NCI-H2029 (cell line): ENCODE data around the gene BST2.

Experiments used
- DNase-seq: peaks from one replicate; lab custom pipeline; 2025; lab: John Stamatoyannopoulos, UW

The BST2 gene

GRCh38 chr19:17419621-17420474 is 14.4 kb upstream of the BST2 start, which contains the start of gene MVB12A:
Gene MVB12A (plus strand): TSS chr19:17420047. CDS start chr19:17420136, 89 bp downstream.
- DNase-seq: peak; percentile 98

DNA sequence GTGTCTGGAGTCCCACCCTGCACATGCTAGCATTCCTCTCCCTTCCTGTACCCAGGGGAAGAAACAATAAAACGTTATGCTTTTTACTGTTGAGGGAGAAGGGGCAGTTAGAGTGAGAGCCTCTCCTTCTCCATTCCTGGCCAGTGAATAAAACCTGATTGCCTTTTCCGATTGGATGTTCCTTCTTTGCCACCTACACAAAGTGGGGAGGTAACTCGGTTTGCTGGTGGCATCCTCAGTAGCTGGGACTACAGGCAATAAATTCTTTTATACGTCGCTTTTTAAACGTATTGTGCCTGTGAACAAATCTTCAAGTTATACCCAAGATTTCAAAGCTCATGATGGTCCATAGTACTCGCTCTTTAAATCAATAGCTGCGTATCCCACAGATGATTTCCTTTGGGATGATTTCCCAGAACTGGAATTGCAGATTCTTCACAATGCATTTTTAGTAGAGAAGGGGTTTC is 13.8 kb upstream of the BST2 start:
- DNase-seq: no peak

DNA sequence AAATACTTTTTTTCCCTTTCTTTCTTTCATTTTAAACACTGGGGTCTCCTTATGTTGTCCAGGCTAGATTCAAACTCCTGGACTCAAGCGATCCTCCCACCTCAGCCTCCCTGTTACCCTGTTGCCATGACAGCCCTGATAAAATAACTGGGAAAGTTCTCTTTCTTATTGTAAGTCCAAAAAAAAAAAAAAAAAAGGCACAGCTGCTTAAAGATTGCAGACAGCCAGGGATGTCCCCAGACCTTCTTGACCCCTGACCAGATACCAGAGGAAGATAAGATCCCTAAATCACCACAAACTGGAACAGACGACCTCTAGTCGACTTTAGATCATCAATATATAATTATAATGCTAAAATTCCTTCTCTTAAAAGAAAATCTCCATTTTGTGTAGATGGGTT is 13.3 kb upstream of the BST2 start:
- no peak for DNase-seq

- no peak for DNase-seq
These were observed 9.7 kb upstream of the BST2 start for GRCh38 chr19:17415121-17415520.

DNA sequence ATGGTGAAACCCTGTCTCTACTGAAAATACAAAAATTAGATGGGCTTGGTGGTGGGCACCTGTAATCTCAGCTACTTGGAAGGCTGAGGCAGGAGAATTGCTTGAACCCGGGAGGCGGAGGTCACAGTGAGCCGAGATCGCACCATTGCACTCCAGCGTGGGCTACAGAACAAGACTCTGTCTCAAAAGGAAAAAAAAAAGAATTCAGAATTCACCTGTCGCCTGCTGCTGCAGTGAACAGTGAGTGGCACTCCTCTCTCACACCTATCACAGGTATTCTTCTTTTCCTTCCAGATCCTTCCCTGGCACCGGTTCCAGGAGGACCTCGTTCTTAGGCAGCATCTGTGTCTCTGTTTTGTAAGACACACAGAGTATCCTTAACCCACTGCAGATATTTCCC is 8.7 kb upstream of the BST2 start:
- DNase-seq: no peak

GRCh38 chr19:17411801-17412200 is 6.4 kb upstream of the BST2 start:
- DNase-seq: no peak

GRCh38 chr19:17409990-17410389 is 4.6 kb upstream of the BST2 start:
- no peak for DNase-seq

GRCh38 chr19:17406887-17407196 is 1.4 kb upstream of the BST2 start:
- no peak for DNase-seq

GRCh38 chr19:17406046-17406886 is 836 bp upstream of the BST2 start:
- no peak for DNase-seq

DNA sequence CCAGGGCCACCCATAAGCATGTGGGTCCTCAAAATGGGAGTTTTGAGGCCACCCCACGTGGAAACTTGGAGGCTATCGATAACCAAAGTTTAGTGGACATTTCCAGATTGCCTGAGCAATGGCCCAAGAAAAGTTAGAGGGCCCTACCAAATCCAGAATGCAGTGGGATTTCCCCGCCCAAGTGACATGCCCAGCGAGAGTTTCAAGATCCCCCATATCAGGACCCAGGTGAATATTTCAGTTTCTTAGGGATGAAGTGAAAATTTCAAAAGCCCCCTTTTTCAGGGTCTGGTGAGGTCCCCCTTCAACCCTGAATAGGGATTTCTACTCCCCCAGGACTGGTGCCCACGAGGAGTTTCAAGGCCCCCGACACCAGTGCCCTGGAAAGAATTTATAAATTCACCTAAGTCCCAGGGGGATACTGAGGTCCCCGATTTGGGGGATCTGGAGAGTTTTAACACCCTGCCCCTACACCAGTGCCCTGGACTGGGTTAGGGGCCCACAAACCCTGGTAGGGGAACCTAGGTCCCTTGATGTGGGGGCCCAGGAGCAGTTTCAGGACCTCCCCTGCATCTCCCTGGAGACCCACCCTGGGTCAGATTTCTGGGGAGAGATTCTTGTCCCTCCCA is 695 bp downstream of the BST2 start:
- no peak for DNase-seq

DNA sequence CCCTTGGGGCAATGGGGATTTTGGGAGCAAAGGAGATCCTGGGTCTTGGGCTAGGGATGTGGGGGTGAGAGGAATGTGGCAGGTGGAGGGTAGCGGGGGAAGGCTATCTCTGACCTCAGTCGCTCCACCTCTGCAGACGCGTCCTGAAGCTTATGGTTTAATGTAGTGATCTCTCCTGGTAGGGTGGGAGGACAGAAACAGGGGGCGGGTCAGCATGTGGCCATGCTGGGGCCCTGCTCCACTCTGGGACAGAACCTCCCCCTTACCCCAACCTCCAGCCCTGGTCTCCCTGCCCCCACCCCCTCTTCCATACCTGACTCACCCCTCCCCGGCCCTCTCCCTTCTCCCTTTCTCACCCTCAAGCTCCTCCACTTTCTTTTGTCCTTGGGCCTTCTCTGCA is 1.4 kb downstream of the BST2 start:
- DNase-seq: no peak

- no peak for DNase-seq
These were observed 2.2 kb downstream of the BST2 start for GRCh38 chr19:17402982-17403855.

GRCh38 chr19:17401628-17402027 is 3.8 kb downstream of the BST2 start:
- DNase-seq: no peak

DNA sequence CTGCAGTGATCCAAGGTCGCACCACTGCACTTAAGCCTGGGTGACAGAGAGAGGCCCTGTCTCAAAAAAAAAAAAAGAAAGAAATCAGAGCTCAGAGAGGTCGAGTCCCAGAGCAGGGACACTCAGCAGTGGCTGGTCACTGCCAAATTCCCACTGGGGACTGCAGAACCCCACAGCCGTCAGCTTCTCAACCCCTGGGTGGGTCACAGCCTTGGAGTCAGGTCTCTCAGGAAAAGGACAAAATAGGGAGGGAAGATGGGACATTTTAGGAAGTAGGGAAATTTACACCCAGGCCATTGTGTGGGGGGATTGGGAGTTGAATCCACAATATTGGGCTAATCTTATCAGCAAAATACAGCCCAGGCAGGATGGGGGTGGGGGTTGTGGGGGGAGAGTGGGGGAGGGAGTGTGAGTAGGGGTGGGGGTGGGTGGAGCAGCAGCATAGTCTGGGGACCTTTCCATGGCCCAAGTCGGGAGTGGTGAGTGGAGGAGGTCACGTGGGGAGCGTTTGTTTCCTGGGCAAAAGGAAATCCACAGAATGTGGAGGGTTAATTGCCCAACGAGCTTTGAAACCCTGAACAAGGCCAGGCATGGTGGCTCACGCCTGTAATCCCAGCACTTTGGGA is 6.4 kb downstream of the BST2 start:
- DNase-seq: no peak

GRCh38 chr19:17394891-17395415 is 10.5 kb downstream of the BST2 start:
- peak; percentile 33 for DNase-seq

GRCh38 chr19:17393914-17394313 is 11.5 kb downstream of the BST2 start, which contains the start of gene CCDC194:
Gene CCDC194 (minus strand): TSS chr19:17394196. CDS start chr19:17394158, 38 bp downstream.
- no peak for DNase-seq

- DNase-seq: peak; percentile 7
These were observed 12.4 kb downstream of the BST2 start for GRCh38 chr19:17393002-17393401.

DNA sequence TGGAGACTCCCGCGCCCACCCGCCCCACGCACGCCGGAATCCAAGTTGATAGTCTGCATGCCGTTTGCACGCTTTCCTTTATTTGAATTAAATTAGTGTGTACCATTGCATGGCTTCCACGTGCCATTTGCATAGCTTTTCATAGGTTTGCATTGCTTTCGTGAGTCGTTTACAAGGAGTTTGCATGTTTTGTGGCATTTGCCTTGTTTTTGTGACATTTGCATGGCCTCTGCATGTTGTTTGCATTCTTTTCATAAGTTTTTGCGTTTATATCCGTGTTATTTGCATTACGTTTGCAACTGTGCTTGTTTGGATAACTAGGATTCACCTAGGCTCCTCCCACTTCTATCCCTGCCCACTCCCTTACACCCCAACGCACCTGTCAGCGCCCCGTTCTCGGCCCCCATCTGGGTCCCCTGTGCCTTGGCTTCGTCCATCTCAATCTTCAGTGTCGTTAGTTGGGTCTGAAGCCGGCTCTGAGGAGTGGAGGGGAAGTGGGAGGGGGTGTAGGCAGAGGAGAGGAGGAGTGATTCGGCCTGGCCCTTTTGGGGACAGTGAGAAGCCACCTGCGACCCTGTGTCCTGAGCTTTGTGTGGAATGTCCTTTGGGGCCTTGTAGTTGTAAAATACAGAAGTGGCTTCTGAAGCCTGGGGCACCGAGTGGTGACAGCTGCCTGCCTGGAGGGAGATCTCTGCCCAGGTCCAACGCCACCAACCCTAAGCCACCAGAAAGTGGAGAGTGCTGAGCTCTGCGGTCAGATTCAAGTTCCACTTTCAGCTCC is 13.9 kb downstream of the BST2 start:
- no peak for DNase-seq

GRCh38 chr19:17390665-17391370 is 14.6 kb downstream of the BST2 start:
- peak; percentile 83 for DNase-seq
